Neuronal stem cell (in vitro differentiated cells): ENCODE measurements around the gene ZG16.
A peak's percentile ranks its signal among the peaks of the same experiment; 100 is the strongest.

ENCODE experiments used
- DNase-seq: peaks from one replicate; pipeline ENCODE4 v3.0.0-alpha.2; 2013; ENCODE audit warnings: low spot score
- H2AFZ ChIP-seq: one replicate; pipeline ENCODE4 v1.6.1; 2013; ENCODE audit warnings: mild to moderate bottlenecking, low read length, inconsistent platforms
- H2AK5ac ChIP-seq: 2 replicates; pipeline ENCODE4 v1.6.1; 2013; ENCODE audit warnings: low read depth, mild to moderate bottlenecking, inconsistent platforms, low read length, moderate library complexity, mixed read lengths
- H2BK120ac ChIP-seq: 2 replicates; pipeline ENCODE4 v1.6.1; 2013; ENCODE audit warnings: low read depth, mild to moderate bottlenecking, inconsistent platforms, low read length, moderate library complexity, mixed read lengths
- H2BK12ac ChIP-seq: one replicate; pipeline ENCODE4 v1.6.1; 2013; ENCODE audit warnings: low read length, inconsistent platforms
- H2BK15ac ChIP-seq: 2 replicates; pipeline ENCODE4 v1.6.1; 2013; ENCODE audit warnings: mild to moderate bottlenecking, low read length, inconsistent platforms, mixed read lengths
- H2BK5ac ChIP-seq: one replicate; pipeline ENCODE4 v1.6.1; 2013; ENCODE audit warnings: inconsistent platforms, mild to moderate bottlenecking, low read length, moderate library complexity
- H3K14ac ChIP-seq: one replicate; pipeline ENCODE4 v1.6.1; 2013; ENCODE audit warnings: low read length, inconsistent platforms
- H3K18ac ChIP-seq: 2 replicates; pipeline ENCODE4 v1.6.1; 2013; ENCODE audit warnings: low read length, inconsistent platforms
- H3K23ac ChIP-seq: 2 replicates; pipeline ENCODE4 v1.6.1; 2013; ENCODE audit warnings: low read depth, mild to moderate bottlenecking, mixed read lengths, low read length, inconsistent platforms; ENCODE audit not compliant: poor library complexity
- H3K27ac ChIP-seq: replicated peaks from 3 replicates; pipeline ENCODE4 v1.5.1; 2013; ENCODE audit warnings: low read length, inconsistent platforms
- H3K27me3 ChIP-seq, 3 experiments: 2 replicates each; pipeline ENCODE4 v1.6.1; 2013; ENCODE audit warnings: low read length in 3 of 3, mild to moderate bottlenecking in 2 of 3, inconsistent platforms in 1 of 3, low read depth in 1 of 3, mixed read lengths in 1 of 3, moderate library complexity in 1 of 3; ENCODE audit not compliant: control insufficient read depth in 3 of 3, insufficient read depth in 3 of 3
- H3K36me3 ChIP-seq, 2 donors: replicated peaks in 1 of 2; 2 replicates each; pipeline ENCODE4 v1.6.1; 2013; ENCODE audit warnings: low read length in 2 of 2; ENCODE audit not compliant: control insufficient read depth in 2 of 2, insufficient read depth in 2 of 2
- H3K4ac ChIP-seq: 2 replicates; pipeline ENCODE4 v1.6.1; 2013; ENCODE audit warnings: inconsistent platforms, mild to moderate bottlenecking, low read length, moderate library complexity
- H3K4me1 ChIP-seq, 2 donors: 1 replicate in 1 of 2; 2 replicates in 1 of 2; pipeline ENCODE4 v1.6.1; 2013; ENCODE audit warnings: low read length in 2 of 2, low read depth in 1 of 2; ENCODE audit not compliant: control insufficient read depth in 2 of 2, insufficient read depth in 1 of 2
- H3K4me2 ChIP-seq: one replicate; pipeline ENCODE4 v1.6.1; 2013; ENCODE audit warnings: mild to moderate bottlenecking, low read length, inconsistent platforms; ENCODE audit not compliant: insufficient read depth, poor library complexity, severe bottlenecking
- H3K4me3 ChIP-seq, 2 donors: 2 replicates each; pipeline ENCODE4 v1.5.1; 2013; ENCODE audit warnings: low read length in 2 of 2, mild to moderate bottlenecking in 2 of 2, inconsistent platforms in 1 of 2, moderate library complexity in 1 of 2
- H3K79me1 ChIP-seq: one replicate; pipeline ENCODE4 v1.6.1; 2013; ENCODE audit warnings: low read depth, mild to moderate bottlenecking, inconsistent platforms, low read length, moderate library complexity
- H3K9ac ChIP-seq: one replicate; pipeline ENCODE4 v1.6.1; 2013; ENCODE audit warnings: mild to moderate bottlenecking, low read depth, low read length, inconsistent platforms; ENCODE audit not compliant: poor library complexity
- H3K9me3 ChIP-seq, 2 donors: replicated peaks in 1 of 2; 2 replicates each; pipeline versions ENCODE3 to v1.6.1; 2013; ENCODE audit warnings: low read length in 2 of 2, mild to moderate bottlenecking in 2 of 2, inconsistent platforms in 1 of 2, low read depth in 1 of 2, mixed read lengths in 1 of 2, moderate library complexity in 1 of 2; ENCODE audit not compliant: control insufficient read depth in 2 of 2, insufficient read depth in 1 of 2
- H4K8ac ChIP-seq: one replicate; pipeline ENCODE4 v1.6.1; 2013; ENCODE audit warnings: low read depth, mild to moderate bottlenecking, inconsistent platforms, low read length, moderate library complexity
- H4K91ac ChIP-seq: one replicate; pipeline ENCODE4 v1.6.1; 2013; ENCODE audit warnings: low read length, low read depth, mild to moderate bottlenecking, inconsistent platforms; ENCODE audit not compliant: poor library complexity
- WGBS, 2 donors: extraction: QIAGEN DNeasy Blood & Tissue Kit; methylation state at CpG; one replicate each; pipeline ENCODE4 v1.1.7; 2013; ENCODE audit warnings: missing lambda C conversion rate in 2 of 2, mixed read lengths in 1 of 2; ENCODE audit not compliant: insufficient read length in 2 of 2, insufficient replicate concordance in 1 of 2; ENCODE audit errors: extremely low coverage in 2 of 2; 5-methylcytosine and 5-hydroxymethylcytosine counted together

ZG16 gene

DNA sequence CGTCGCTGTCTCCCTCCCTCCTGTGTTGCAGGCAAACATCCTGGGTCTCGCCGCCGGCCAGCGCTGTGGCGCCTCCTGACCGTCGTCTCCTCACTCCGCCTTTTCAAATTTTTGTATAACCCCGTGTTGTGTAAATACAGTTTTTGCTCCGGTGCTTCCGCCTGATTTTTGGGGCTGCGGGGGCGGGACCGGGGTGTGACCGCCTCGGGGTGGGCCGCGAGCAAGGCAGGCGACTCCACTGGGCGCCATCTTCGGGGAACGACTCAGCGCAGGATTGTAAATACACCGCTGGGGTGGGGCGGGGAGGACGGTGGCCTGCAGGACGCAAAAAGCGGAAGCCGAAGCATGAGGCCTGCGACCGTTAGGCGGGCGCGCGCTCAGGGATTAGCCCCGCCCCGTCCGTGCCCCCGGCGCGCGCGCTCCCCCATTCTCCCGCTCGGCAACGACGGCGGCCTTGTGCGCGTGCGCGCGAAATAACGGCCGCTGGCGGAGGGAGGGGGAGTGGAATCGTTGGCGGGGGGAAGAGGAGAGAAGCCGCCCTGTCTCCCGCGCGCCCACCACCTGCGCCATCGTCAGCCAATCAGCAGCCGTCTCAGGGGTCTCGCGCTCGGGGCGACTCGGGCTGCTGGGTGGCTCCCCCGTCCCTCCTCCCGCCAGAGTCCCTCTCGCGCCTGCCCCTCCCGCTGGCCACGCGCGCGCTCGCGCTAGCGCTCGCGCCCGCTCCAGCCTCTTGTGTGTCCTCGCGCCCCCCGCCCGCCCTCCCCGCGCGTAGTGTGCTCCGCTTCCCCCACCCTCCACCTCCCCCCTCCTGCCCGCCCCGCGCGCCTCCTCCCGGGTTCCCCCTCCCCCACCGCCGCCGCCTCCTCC, 27.4 kb downstream of the ZG16 start:
- H3K79me1 ChIP-seq = peaks cover 25% of the 10 kb centered on the region
- H3K9ac ChIP-seq = peak overlapping the region; percentile 98
- H3K4me3 ChIP-seq = peak overlapping the region; percentile 71 to 79
- peaks cover 0 to 2% of the 10 kb centered on the region in 2 donors for H3K9me3 ChIP-seq
- H2BK12ac ChIP-seq = no peak overlapping the region
- peak overlapping the region; percentile 70 for H2AFZ ChIP-seq
- no peaks in the 10 kb centered on the region for H3K27me3 ChIP-seq
- peaks cover 29 to 30% of the 10 kb centered on the region in 2 donors for H3K4me1 ChIP-seq
- H3K14ac ChIP-seq = no peak overlapping the region
- WGBS, 2 donors = no CpG with 5 or more reads among the region's 103 CpGs
- H2BK120ac ChIP-seq = peak overlapping the region; percentile 95
- H3K4me2 ChIP-seq = peak overlapping the region; percentile 84
- peak; percentile 99 for DNase-seq
- peak overlapping the region; percentile 56 for H3K4ac ChIP-seq
- H4K91ac ChIP-seq = no peak overlapping the region
- peak overlapping the region; percentile 88 for H3K27ac ChIP-seq
- H3K36me3 ChIP-seq = peaks cover 50 to 77% of the 10 kb centered on the region in 2 donors
- peak overlapping the region; percentile 100 for H2AK5ac ChIP-seq
- H4K8ac ChIP-seq = no peak overlapping the region
- H3K23ac ChIP-seq = peak overlapping the region; percentile 99
- peak overlapping the region; percentile 98 for H2BK5ac ChIP-seq
- H2BK15ac ChIP-seq = peak overlapping the region; percentile 75
- peak overlapping the region; percentile 94 for H3K18ac ChIP-seq

DNA sequence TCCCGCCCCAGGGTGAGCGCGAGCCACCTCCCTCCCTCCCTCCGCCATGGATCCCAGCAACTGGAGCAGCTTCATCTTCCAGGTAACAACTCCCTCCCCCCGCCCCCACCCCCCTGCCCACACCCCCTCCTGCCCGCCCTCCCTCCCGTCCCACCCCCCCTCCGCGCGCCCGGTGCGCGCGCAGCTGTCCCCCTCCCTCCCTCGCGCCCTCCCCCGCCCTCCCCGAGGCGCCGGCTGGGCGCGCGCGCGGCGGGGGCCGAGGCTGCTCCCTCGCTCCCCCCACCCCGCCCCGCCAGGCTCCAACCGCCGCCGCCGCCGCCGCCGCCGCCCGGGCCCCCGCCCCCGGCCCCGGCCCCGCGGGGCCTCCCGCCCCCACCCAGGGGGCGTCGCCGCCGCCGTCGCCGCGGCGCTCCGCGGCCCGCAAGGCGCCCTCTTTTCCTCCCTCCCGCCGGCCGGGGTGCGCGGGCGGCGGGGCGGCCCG, 28.1 kb downstream of the ZG16 start, which contains the start of gene MAZ:
TSS of gene MAZ (plus strand) at position 431 of the 481 bp plus-strand sequence. CDS start 173 bp downstream, outside the sequence.
- Histone ChIP-seq H2BK15ac (peak within 1 kb of the TSS; percentile 85), H3K23ac (peak within 1 kb of the TSS; percentile 99), H2AFZ (peak within 1 kb of the TSS; percentile 70), H3K9me3 (peaks cover 0 to 2% of the 10 kb centered on the region in 2 donors), H3K14ac (peak within 1 kb of the TSS; percentile 98), H3K27ac (peak within 1 kb of the TSS; percentile 93), H3K36me3 (peaks cover 46 to 72% of the 10 kb centered on the region in 2 donors), H2BK120ac (peak within 1 kb of the TSS; percentile 87), H3K4me3 (peak within 1 kb of the TSS; percentile 71 to 93), H3K79me1 (peaks cover 25% of the 10 kb centered on the region), H3K18ac (peak within 1 kb of the TSS; percentile 98), H2BK5ac (peak within 1 kb of the TSS; percentile 98), H2BK12ac (peak within 1 kb of the TSS; percentile 33), H3K4ac (peak within 1 kb of the TSS; percentile 66), H3K4me2 (peak within 1 kb of the TSS; percentile 91), H4K8ac (no peak within 1 kb of the TSS), H3K27me3 (no peaks in the 10 kb centered on the region), H3K9ac (peak within 1 kb of the TSS; percentile 98), H2AK5ac (peak within 1 kb of the TSS; percentile 99), H3K4me1 (peaks cover 34 to 35% of the 10 kb centered on the region in 2 donors), H4K91ac (no peak within 1 kb of the TSS)
- no CpG with 5 or more reads among the region's 67 CpGs for WGBS, 2 donors
- no peak for DNase-seq

DNA sequence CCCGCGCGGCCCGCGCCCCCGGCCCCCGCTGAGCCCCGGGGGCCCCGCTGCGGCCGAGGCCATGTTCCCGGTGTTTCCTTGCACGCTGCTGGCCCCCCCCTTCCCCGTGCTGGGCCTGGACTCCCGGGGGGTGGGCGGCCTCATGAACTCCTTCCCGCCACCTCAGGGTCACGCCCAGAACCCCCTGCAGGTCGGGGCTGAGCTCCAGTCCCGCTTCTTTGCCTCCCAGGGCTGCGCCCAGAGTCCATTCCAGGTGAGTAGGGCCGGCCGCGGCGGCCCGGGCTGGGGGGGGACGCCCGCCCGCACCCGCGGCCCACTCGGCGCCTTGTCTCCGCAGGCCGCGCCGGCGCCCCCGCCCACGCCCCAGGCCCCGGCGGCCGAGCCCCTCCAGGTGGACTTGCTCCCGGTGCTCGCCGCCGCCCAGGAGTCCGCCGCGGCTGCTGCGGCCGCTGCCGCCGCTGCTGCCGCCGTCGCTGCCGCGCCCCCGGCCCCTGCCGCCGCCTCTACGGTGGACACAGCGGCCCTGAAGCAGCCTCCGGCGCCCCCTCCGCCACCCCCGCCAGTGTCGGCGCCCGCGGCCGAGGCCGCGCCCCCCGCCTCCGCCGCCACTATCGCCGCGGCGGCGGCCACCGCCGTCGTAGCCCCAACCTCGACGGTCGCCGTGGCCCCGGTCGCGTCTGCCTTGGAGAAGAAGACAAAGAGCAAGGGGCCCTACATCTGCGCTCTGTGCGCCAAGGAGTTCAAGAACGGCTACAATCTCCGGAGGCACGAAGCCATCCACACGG, 28.8 kb downstream of the ZG16 start:
- peak overlapping the region; percentile 99 for H2AK5ac ChIP-seq

More for the DNA sequence above, 28.8 kb downstream of the ZG16 start:
- peak overlapping the region; percentile 85 for H2BK15ac ChIP-seq
- H3K9me3 ChIP-seq = peaks cover 0 to 2% of the 10 kb centered on the region in 2 donors
- H2BK5ac ChIP-seq = peak overlapping the region; percentile 96
- H3K14ac ChIP-seq = peak overlapping the region; percentile 98
- peak overlapping the region; percentile 66 for H3K4ac ChIP-seq
- H3K23ac ChIP-seq = peak overlapping the region; percentile 94
- peak overlapping the region; percentile 98 for H3K9ac ChIP-seq
- WGBS, 2 donors = no CpG with 5 or more reads among the region's 99 CpGs
- H3K4me1 ChIP-seq = peaks cover 37 to 40% of the 10 kb centered on the region in 2 donors
- H4K8ac ChIP-seq = no peak overlapping the region
- peak overlapping the region; percentile 91 for H3K4me2 ChIP-seq
- H2BK120ac ChIP-seq = peak overlapping the region; percentile 87
- peak overlapping the region; percentile 33 for H2BK12ac ChIP-seq
- peak overlapping the region; percentile 93 for H3K27ac ChIP-seq
- peak overlapping the region; percentile 68 for H2AFZ ChIP-seq
- peak overlapping the region; percentile 64 to 93 for H3K4me3 ChIP-seq
- H3K27me3 ChIP-seq = no peaks in the 10 kb centered on the region
- H3K79me1 ChIP-seq = peaks cover 25% of the 10 kb centered on the region
- DNase-seq = no peak
- H4K91ac ChIP-seq = no peak overlapping the region
- H3K18ac ChIP-seq = peak overlapping the region; percentile 98
- H3K36me3 ChIP-seq = peaks cover 40 to 66% of the 10 kb centered on the region in 2 donors
